Nephron progenitor cell (in vitro differentiated cells): ENCODE results near the gene CACNA1H.
"Not testable (repeated sequence)": the region's sequence is repeated elsewhere in the genome, so short reads cannot be mapped to it uniquely, and the experiment has no call there.

Source experiments
- DNase-seq: peaks from one replicate; pipeline ENCODE4 v3.0.0; 2021
- H3K27ac Mint-ChIP-seq: 2 replicates; pipeline ENCODE4 v1.8.0; 2021; ENCODE audit warnings: mild to moderate bottlenecking, moderate library complexity, mixed read lengths
- H3K27me3 Mint-ChIP-seq: 2 replicates; pipeline ENCODE4 v1.8.0; 2021; ENCODE audit warnings: mild to moderate bottlenecking, low read depth, mixed read lengths; ENCODE audit not compliant: poor library complexity
- H3K36me3 Mint-ChIP-seq: 2 replicates; pipeline ENCODE4 v1.8.0; 2021; ENCODE audit warnings: low read depth, mixed read lengths
- H3K4me1 Mint-ChIP-seq: 2 replicates; pipeline ENCODE4 v1.8.0; 2021; ENCODE audit warnings: mixed read lengths
- H3K4me3 Mint-ChIP-seq: 2 replicates; pipeline ENCODE4 v1.8.0; 2021; ENCODE audit warnings: mild to moderate bottlenecking, moderate library complexity, mixed read lengths
- H3K9me3 Mint-ChIP-seq: 2 replicates; pipeline ENCODE4 v1.8.0; 2021; ENCODE audit warnings: mild to moderate bottlenecking, moderate library complexity, mixed read lengths
- CTCF ChIP-seq: fragments of 200-600 bp; sonication (generic); IDR thresholded peaks from 2 replicates; pipeline ENCODE4 v1.5.0; 2021; ENCODE audit warnings: antibody characterized with exemption

Gene CACNA1H

DNA sequence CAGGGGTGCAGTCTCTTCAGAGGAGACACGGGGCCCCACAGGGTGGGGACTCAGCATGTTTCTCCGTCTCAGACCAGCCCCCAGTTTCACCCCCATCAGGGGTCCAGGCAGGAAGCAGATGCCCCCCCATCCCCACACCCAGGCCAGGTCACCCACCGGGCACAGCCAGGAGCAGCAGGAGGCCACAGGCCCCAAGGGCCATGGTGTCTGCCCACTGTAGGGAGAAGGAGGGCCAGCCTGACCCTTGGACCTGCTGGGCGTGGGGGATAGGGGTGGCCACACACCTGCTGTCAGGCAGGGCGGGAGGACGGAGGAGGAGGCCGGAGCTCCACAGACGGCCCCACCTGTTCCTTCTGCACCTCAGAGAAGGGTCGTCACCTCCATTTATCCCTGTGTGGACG is 72.1 kb downstream of the CACNA1H start, which contains the start of gene TPSG1:
TSS of gene TPSG1 (minus strand) at position 218 of the 401 bp plus-strand sequence. CDS start at position 202, 16 bp downstream.
- no peak for DNase-seq
- H3K27me3 Mint-ChIP-seq: no peaks in the 10 kb centered on the region
- no peak for TF ChIP-seq CTCF
- H3K4me1 Mint-ChIP-seq: no peaks in the 10 kb centered on the region
- H3K36me3 Mint-ChIP-seq: peaks cover 5% of the 10 kb centered on the region
- no peaks in the 10 kb centered on the region for H3K9me3 Mint-ChIP-seq
- no peak within 1 kb of the TSS for H3K4me3 Mint-ChIP-seq
- H3K27ac Mint-ChIP-seq: no peak within 1 kb of the TSS

GRCh38 chr16:1225728-1226311 is 72.9 kb downstream of the CACNA1H start:
- DNase-seq, H3K4me3 Mint-ChIP-seq, H3K4me1 Mint-ChIP-seq, H3K27me3 Mint-ChIP-seq, H3K36me3 Mint-ChIP-seq, H3K27ac Mint-ChIP-seq, H3K9me3 Mint-ChIP-seq: not testable (repeated sequence)

- not testable (repeated sequence) for DNase-seq, H3K4me1 Mint-ChIP-seq, H3K27ac Mint-ChIP-seq, H3K27me3 Mint-ChIP-seq, H3K9me3 Mint-ChIP-seq, H3K4me3 Mint-ChIP-seq, H3K36me3 Mint-ChIP-seq
Measured at GRCh38 chr16:1226692-1227091, 73.8 kb downstream of the CACNA1H start.

DNA sequence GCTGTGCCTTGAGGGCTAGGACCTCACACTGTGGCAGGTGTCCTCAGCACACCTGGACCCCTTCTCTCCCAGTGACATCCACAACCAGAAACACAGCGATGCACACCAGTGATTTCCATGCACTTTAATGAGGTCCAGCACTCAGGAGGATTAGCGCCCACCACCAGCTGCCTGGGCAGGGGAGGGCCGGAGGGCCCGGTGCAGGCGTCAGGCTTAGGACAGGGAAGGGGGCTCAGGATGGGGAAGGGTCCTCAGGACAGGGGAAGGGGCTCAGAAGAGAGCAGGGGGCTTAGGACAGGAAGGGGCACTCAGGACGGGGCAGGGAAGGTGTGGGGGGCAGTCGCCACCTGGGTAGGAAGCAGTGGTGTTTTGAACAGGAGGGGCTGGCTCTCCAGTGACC is 75.3 kb downstream of the CACNA1H start:
- not testable (repeated sequence) for H3K27ac Mint-ChIP-seq, H3K27me3 Mint-ChIP-seq, H3K4me1 Mint-ChIP-seq, DNase-seq, H3K9me3 Mint-ChIP-seq, H3K4me3 Mint-ChIP-seq, H3K36me3 Mint-ChIP-seq

DNA sequence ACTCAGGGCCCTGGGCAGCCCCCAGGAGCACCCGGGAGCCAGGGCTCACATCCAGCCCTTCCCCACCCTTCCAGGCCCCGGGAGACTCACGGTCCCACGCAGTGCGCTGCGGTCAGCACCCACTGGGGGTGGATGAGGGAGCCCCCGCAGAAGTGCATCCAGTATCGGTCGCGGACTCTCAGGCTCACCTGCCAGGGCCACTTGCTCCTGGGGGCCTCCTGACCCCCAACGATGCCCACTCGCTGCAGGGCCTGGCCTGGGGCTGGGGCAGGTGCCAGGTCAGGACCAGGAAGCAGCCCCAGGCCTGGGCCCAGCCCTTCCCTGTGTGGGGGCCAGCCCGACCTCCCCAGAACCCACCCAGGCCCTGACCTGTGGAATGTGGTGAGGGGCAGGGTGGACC is 76.6 kb downstream of the CACNA1H start:
- DNase-seq, H3K4me3 Mint-ChIP-seq, H3K9me3 Mint-ChIP-seq, H3K27me3 Mint-ChIP-seq, H3K36me3 Mint-ChIP-seq, H3K4me1 Mint-ChIP-seq, H3K27ac Mint-ChIP-seq: not testable (repeated sequence)

- H3K27me3 Mint-ChIP-seq, H3K9me3 Mint-ChIP-seq, H3K4me1 Mint-ChIP-seq, DNase-seq, H3K4me3 Mint-ChIP-seq, H3K27ac Mint-ChIP-seq, H3K36me3 Mint-ChIP-seq: not testable (repeated sequence)
Measured at GRCh38 chr16:1230084-1230470, 77.2 kb downstream of the CACNA1H start, which contains the start of gene TPSB2. TSS of gene TPSB2 (minus strand) at chr16:1230184. CDS start at chr16:1229951, 233 bp downstream.

- not testable (repeated sequence) for H3K27me3 Mint-ChIP-seq, H3K27ac Mint-ChIP-seq, H3K36me3 Mint-ChIP-seq, DNase-seq, H3K9me3 Mint-ChIP-seq, H3K4me3 Mint-ChIP-seq, H3K4me1 Mint-ChIP-seq
Measured at GRCh38 chr16:1230471-1231212, 77.7 kb downstream of the CACNA1H start.

GRCh38 chr16:1231301-1231700 is 78.4 kb downstream of the CACNA1H start:
- H3K27me3 Mint-ChIP-seq, H3K27ac Mint-ChIP-seq, H3K9me3 Mint-ChIP-seq, H3K36me3 Mint-ChIP-seq, H3K4me1 Mint-ChIP-seq, H3K4me3 Mint-ChIP-seq, DNase-seq: not testable (repeated sequence)

DNA sequence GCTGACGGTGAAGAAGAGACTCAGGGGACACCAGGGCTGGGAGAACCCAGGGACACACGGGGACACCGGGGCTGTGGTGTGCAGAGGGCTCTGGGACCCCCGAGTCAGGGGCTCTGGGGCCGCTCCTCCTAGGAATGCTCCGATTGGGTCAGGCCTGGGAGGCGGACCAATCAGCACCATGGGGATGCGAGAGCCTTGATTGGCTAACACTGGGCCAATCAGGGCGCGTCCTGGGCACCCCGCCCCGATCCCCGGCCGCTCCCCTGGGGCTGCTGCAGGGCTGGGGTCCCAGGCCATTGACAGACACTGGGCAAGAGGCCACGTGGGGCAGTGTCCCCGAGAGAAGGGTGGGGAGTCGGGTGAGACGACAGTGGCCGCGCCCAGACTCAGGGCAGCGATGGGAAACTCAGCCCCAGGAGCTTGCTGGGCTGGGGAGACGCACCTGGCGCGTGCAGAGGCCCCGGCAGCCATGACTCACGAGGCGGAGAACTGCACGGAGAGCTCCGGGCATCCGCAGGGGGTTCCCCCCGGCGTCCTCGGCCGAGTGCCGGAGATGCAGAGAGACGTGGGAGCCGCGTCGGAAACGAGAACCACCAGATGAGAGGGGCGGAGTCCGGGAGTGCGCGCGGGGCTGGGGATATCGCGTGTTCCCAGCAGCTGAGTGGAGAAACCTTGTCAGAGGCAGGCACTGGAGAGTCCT is 79.3 kb downstream of the CACNA1H start:
- not testable (repeated sequence) for H3K27ac Mint-ChIP-seq, H3K4me1 Mint-ChIP-seq, H3K4me3 Mint-ChIP-seq, H3K36me3 Mint-ChIP-seq, H3K27me3 Mint-ChIP-seq, H3K9me3 Mint-ChIP-seq, DNase-seq

DNA sequence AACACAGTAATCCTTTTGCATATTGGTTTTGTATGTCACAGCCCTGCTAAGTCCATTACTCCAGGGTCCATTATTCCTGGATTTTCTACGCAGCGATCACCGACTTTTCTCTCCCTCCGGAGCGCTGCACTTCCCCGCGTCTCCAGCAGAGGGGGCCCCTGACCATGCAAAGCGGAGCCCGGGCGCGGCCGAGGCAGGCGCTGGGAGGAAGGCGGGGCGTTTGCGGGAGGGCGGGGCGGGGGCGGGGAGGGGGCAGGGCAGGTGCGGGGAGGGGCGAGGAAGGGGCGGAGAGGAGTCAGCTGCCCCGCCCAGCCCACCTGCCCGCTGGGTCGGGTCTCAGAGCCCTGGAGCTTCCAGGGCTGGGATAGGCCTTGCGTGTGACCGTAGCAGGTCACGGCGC is 83.8 kb downstream of the CACNA1H start:
- H3K9me3 Mint-ChIP-seq, H3K27ac Mint-ChIP-seq, H3K4me1 Mint-ChIP-seq, H3K36me3 Mint-ChIP-seq, H3K4me3 Mint-ChIP-seq, DNase-seq: not testable (repeated sequence)
- peaks cover 11% of the 10 kb centered on the region for H3K27me3 Mint-ChIP-seq
